HG03135 (cell line): ENCODE results near the gene FGF14.
A peak's percentile ranks its signal among the peaks of the same experiment; 100 is the strongest.

Experiments
- ATAC-seq: cut with Tn5 transposase; IDR thresholded peaks from one replicate; pipeline ENCODE4 v1.9.1; 2021; ENCODE audit warnings: mild to moderate bottlenecking, moderate library complexity; ENCODE audit not compliant: unreplicated experiment

Gene FGF14

DNA sequence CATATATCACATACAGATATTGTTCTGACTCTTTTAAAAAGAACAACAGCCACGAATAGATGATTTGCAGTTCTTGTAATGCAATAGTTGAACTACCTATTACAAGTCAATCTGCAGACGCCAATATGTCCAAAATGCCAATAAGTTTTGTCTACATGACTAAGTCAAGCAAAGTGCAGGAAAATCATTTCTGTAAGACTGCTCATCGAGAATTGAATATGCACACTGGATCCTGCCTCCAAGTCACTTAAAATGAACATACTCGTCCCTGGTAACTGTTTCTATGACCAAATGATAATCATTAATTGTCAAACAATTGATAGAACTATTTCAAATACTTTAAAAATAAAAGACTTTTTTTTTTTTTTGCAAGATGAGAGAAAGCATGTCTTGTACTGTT is 573.7 kb downstream of the FGF14 start:
- ATAC-seq, result no peak

DNA sequence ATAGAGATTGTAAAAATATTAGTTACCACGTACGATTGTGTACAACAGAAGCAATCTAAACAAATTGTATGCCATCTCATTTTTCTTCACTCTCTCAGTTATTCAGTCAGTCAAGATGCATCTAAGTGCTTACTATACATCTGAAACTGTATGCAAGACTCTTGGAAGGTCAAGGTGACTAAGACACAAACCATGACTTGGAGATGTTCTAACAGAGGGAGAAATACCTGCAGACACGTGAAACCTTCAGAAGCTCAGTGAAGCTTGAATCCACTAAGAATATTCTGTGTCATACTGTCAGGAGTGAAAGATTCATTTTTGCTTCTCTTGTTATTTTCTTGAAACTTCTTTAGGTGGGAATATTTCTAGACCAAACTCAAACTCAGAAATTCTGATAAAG is 584.0 kb downstream of the FGF14 start:
- no peak for ATAC-seq

DNA sequence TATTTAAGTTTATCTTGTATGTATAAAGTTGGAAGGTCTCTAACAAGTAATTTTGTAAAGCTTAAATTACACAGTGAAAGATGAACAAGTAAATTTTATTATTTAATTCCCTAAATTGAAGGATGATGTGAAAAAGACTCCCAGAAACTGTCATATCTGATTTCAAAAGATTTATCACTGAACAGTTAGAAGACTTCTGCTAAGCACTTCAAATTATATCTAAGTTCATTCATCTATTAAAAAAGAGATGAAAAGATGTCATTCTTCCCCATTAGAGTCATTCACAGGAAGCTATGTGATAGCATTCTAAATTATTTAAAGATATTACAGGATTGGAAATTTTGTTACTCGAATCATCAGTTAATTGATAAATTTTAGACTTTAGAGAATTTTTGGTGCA is 590.0 kb downstream of the FGF14 start:
- ATAC-seq, result no peak

DNA sequence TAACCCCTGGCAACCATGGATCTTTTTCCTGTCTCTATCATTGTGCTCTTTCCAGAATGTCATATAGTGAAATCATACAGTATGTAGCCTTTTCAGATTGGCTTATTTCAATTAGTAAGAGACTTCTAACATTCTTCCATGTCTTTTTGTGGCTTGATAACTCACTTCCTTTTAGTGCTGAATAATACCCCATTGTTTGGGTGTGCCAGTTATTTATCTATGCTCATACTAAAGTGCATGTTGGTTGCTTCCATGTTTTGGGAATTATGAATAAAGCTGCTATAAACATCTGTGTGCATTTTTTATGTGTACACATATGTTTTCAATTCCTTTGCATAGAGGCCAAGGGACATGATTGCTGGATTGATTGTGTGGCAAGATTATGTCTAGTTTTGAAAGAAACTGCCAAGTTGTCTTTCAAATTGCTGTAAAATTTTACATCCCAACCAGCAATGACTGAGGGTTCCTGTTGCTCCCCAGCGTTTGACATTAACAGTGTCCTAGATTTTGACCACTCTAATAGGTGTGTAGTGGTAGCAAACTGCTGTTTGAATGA is 590.5 kb downstream of the FGF14 start:
- no peak for ATAC-seq

DNA sequence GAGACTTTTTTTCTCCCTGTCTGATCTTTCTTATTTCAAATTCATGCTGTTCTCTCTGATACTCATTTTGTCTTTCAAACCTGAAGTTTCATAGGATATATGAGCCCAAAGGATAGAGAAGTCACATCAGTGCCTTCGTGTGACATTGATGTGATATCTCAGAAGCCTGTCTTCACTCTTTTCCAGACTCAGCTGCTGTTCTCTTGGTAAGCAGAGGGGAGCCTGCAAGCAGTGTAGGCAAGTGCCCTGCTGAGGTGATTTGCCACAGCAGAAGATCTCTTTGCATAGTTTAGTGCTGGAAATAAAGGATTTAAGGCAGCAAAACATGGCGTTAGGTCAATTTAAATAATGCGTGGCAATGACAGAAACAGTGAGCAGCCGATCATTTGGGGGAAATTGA is 602.7 kb downstream of the FGF14 start:
- no peak for ATAC-seq

DNA sequence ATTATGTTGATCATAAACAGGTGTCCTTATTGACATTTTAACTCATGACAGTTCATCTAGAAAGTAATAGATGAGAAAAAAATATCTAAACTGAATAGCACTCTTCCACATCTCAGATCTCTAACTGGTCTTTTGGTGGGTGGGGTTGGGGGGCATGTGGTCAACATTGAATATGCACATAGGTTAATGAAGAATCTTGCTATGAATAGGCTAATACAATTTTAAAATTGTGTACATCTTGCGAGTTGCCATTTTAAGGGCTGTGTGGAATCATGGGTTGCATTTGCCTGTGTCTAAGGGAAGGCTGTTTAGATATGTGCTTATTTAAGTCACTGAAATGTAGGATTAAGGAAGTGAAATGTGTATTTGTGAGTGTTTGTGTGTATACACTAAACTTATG is 603.4 kb downstream of the FGF14 start:
- ATAC-seq, result no peak

DNA sequence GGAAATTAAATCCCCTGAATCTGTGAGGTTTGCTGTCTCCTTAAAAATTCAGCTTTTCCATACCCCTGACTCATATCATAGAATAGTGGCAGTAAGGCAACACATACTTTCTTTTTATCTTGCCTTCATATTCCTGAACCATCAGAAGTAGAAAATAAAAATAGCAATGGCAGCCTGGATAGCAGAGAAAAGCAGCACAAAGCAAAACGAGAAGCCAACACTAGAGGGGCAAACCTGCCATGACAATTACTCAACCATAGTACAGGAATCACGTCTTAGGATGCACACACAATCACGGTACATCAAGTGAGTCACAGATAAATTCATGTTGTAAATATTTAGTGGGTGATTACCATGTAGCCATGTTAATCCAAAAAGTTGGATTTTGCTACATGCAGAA is 606.4 kb downstream of the FGF14 start:
- no peak for ATAC-seq

DNA sequence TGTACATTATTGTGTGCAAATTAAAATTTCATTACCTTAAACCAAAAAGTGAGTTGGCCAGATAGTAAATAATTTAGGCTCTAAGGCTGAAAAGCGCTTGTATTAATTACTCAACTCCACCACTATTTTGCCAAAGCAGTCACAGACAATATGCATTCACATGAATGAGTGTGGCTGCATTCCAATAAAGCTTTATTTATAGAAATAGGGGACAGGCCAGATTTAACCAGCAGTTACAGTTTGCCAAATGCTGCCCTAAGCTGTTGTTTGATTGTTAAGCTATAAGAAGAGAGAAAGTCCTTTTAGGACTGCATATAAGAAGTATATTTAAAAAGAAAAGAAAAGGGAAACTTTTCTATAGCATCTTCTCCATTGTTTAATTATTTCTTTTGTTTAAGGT is 606.8 kb downstream of the FGF14 start:
- no peak for ATAC-seq

DNA sequence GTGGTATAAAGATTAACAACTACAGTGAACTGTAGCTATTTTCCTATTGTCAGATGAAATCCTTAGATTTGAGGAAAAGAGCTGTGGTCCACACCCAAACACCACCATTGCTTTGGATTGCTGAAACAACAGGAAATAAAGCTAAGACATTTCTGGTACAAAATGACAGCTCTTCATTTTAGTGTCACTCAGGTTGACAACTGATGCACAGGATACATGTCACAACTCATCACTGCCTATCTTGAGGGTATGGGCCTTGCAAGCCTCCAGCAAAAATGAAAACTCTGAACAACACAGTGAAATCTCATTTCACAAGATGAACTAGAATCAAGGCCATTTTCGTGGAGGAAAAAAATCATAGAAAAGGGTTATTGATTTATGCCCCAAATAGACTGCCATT is 609.7 kb downstream of the FGF14 start:
- ATAC-seq, result no peak

DNA sequence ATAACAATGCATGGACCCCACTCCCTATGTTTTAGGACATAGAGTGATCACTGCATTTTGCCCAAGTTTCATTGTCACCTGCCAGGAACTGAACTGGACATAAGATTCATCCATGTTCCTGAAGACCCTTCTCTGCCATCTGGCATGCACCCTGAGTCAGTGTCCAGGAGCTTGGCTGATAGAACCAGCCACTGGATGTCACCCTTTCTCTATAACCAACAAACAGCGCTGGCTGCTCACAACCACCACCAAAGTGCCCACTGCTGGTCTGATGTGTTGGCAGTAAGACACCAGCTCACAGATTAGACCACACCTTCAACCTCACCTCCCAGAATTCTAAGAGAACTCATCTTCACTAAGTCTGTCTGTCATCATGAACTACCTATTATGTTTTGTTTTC is 616.0 kb downstream of the FGF14 start:
- ATAC-seq, result no peak

DNA sequence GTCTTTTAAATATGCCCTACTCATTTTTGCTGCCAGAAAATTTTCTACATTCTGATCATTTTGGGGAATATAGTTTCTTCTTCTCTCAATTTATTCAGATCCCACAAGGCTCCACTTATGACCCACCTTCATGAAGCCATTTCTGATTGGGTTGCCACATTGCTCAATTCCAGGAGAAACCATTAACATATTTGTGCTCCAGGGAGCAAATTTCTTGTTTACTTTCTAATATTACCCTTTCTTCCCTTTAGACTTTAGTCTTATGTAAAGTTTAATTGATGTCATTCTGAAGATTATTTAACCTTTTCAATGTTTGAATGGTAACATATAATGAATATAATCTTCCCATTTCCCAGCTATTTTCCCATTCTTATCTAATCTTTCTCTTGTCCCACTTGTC is 617.5 kb downstream of the FGF14 start:
- ATAC-seq, result no peak

DNA sequence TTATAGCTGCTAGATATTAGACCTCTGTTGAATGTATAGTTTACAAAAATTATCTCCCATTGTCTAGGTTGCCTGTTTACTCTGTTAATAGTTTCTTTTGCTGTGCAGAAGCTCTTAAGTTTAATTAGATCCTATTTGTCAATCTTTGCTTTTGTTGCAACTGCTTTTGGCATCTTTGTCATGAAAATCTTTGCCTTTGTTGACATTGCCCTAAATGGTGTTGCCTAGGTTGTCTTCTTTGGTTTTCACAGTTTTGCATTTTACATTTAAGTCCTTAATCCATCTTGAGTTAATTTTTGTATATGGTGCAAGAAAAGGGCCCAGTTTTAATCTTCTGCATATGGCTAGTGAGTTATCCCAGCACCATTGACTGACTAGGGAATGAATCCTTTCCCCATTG is 618.3 kb downstream of the FGF14 start:
- no peak for ATAC-seq

DNA sequence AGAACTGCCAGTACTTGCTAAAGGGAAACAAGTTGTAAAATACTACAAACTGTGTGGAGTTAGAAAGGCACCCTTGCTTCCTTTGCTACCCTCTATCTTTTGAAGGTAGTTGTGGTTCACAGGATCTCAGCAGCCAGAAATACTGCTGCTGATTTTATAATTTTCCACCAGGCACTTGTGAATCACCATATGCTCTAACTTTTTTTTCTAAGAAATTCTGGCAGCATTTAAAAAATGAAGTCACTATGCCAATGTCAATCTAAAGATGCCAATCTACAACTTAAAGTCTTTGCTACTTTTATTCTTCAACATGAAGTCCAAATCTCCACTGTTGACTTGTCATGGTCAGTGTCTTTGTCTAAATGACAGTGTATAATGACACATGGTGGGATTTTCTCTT is 621.6 kb downstream of the FGF14 start:
- no peak for ATAC-seq

DNA sequence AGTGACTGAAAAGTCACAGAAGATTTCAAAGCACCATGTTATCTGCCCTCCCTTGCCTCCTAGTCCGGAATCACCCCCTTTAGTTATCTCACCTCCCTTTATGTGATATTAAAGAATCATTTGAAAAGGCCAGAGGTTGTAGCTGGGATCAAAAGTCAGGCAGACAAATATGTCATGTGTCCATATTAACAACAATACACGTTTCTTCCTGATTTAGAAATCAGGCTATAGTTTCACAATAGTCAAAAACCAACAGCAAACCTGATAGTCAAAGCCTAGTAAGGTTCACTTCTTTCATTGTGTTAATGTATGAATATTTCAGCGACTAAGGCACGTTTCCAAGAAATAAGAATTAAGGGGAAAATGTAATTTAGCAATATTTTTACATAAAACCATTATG is 622.7 kb downstream of the FGF14 start:
- ATAC-seq, result no peak

DNA sequence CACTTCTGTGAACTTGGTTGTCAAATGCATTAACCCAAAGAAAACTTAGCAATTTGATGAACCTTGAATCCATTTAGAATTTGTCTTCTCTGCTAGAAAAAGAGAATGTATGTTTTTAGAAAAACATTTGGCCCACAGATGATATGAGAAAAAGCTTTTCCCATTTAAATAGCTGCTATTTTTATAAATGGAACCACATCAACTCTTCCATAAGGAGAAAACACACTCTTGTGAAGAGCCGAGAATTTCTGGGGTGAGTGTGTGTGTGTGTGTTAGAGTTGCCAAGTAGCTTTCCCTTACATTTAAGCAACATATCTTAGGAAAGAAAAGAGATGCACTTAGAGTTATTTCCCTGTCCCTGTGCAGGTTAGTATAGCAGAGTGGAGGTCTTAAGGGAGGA is 626.6 kb downstream of the FGF14 start:
- no peak for ATAC-seq

DNA sequence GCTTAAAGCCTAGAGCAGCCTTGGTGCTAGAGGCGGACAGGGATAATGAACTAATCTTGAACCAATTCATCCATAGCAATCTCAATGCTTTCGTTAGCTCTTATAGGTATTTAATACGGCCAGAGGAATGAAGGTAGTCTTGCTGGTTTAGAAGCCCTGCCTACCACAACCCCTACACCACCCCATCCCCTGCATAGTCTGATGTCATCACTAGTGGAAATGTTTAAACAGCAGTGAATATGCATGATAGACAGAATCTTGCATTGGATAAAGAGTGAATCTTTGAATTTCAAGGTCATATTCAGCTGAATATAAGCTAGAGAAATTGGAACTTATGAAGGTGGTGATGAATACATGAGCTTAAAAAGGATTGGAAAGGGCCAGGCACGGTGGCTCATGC is 627.5 kb downstream of the FGF14 start:
- no peak for ATAC-seq

DNA sequence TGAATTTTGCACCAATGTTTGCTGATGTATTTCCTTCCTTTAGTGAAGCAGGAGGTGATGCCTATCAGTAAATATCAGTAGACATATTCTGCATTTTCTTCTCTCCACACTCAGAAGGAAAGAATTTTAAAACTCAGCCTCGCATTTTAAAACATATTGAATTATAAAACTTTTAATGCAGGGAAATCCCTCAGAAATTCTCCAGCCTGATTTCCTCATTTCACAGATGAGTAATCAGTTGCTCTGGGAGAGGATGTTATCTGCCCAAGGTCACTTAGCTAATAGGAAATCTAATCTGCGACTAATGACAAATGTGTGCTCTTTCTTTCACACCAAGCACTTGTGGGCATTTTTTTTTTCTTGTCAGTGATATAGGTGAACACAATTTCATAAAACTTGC is 628.8 kb downstream of the FGF14 start:
- no peak for ATAC-seq

DNA sequence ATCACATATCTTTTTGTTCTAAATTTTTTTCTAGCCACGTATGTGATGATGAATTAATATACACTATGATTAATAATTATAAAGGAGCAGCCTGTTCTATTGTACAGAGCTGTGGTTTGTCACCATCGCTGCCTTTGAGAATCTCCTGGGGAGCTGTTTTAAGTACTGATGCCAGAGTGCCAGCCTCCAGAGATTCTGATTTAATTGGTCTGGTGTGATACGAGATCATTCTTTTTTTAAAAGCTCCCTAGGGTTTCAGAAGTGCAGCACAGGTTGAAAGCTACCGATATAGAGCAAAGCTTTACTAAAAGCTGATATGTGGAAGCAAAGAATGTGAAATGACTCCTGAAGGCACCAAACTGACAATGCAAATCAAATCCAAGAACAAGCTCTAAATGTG is 634.7 kb downstream of the FGF14 start:
- no peak for ATAC-seq

DNA sequence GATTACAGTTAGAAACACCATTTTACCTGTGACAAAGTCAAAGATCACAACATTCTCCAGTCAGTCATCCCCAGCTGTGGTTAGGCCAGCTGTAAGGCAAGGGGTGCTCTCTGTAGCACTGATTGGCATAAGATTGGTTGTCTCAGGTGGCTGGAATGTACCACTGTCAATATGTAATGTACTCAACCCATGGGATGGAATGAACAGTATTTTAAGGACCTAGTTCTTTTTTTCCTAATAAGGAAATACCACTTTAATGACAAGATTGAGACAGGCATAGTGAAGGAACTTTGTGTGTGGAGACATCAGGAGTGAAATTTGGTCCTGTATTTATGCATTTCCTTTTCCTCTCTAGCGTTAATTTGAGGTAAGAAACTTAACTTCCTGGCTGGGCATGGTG is 638.7 kb downstream of the FGF14 start:
- ATAC-seq, result no peak

DNA sequence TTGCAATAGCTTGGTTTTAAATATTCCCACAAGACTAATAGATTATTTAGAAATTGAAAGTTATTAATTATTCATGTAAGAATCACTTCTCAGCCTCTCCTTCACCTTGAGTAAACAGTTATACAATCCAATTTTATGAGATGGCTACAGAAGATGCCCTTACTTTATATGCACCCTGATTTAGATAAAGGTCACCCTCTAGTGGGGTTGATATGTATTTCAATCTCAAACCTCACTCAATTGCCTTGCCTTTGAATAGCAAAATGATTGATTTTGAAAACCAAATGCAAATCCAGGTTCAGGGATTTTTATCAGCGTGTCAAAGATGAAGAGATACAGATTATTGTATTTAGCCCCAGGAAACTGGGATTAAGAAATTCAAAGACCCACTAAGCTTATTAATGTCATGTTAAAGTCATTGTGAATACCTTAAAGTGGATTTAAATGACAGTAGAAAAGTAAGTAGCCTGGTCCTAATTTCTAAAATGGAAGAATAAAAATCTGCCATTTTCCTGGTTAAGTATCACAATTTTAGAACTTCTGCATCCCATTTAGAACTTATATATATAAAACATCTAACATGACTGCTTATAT is 644.3 kb downstream of the FGF14 start:
- peak; percentile 95 for ATAC-seq

DNA sequence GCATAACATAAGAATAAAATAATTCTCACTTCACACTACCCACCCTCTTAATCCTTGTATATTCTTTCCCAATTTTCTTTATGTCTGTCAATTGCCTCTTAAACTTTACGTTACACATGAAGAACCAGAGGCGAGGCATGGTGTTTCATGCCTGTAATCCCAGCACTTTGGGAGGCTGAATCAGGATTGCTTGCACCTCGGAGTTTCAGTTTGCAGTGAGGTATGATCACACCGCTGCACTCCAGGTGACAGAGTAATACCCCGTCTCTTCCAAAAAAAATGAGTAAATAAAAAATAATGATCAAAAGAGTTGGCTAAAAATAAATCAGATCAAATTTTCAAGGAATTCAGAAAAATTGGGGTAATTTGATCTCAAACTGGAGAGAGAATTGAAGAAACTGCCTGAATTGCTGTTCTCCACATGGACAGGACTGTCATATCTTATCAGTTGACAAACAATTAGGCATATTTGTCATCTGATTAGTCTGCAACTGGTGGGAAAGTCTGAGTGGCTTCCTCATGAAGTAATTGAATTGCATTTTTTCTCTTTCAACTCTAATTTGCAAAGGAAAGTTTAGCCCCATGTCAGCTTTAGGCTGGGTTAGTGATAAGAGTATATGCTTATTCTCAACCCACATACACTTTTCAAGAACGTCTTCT is 646.5 kb downstream of the FGF14 start:
- ATAC-seq, result no peak

DNA sequence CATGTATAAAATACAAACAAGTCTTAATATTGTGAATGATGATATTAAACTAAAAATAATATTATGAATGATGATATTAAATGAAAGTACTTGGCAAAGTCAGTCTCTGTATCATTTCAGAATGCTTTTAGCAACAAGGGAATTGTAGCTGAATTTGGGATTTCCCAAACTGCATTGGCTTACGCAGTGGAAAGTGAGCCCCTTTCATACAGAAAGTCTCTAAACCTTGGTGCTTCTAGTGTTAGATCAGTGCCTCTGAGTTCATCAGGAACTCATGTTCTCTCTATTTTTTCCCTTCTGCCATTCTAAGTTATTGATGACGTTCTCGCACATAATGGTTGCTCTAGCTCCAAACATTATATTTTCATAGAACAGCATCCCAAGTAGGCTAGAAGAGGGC is 649.4 kb downstream of the FGF14 start:
- ATAC-seq, result no peak

DNA sequence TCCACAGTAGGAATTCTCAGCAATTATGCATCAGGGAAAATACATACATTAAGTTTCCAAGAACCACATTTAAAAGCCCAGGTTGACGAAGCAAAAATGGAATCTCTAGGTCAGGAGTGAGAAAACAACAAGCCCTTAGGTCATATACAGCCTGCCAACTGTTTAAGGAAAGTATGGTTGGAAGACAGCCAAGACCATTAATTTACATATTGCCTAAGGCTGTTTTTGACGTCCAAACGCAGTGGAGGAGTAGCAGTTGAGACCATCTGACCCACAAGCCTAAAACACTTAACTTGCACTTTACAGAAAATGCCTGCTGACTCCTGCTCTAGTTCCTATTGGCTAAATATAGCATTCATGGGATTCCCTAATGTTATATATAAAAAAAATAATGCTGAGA is 650.4 kb downstream of the FGF14 start:
- peak; percentile 68 for ATAC-seq
